ENCODE data around the gene SEPTIN12. TPM values are rescaled to one million over a fixed set of nuclear protein-coding genes. Genes with fewer than 3 reads are reported as not detected.
A peak's percentile ranks its signal among the peaks of the same experiment; 100 is the strongest.

SEPTIN12 gene
- total RNA-seq, 2 experiments from 2014 or later, result not detected

GRCh38 chr16:4747906-4748681 lies 40.1 kb downstream of the SEPTIN12 start:
- H3K36me3 ChIP-seq (ENCODE audit: insufficient read depth, low read length), result peaks cover 23% of the 10 kb centered on the region
- POLR2A ChIA-PET, result interaction anchor here (0.6 kb wide), 1 partner anchor 13 kb away, joined by 4 read pairs; no protein-coding TSS in a partner anchor
- CTCF ChIA-PET, result interaction anchor here (0.6 kb wide), 1 partner anchor 868 kb away, joined by 3 read pairs; no protein-coding TSS in a partner anchor
- H3K4me3 Mint-ChIP-seq, result no peak overlapping the region
- DNase-seq (no peak), ATAC-seq (ENCODE audit: poor library complexity) (no peak)
- H3K4me1 Mint-ChIP-seq (ENCODE audit: low read depth), result peaks cover 6% of the 10 kb centered on the region
- intact Hi-C loops (cut with DNase I, micrococcal nuclease), result no loop called here
- H3K9me3 ChIP-seq (ENCODE audit: control insufficient read depth in 1 of 2, insufficient read depth in 1 of 2, low read length in 2 of 2), result no peaks in the 10 kb centered on the region
- H3K27me3 ChIP-seq (ENCODE audit: control insufficient read depth in 1 of 2, insufficient read depth in 2 of 2, low read length in 2 of 2), result no peaks in the 10 kb centered on the region
- TF ChIP-seq CTCF (IDR thresholded peaks at IDR 0.05), result no peak
- no peaks in the 10 kb centered on the region for H3K9me3 Mint-ChIP-seq
- H3K27me3 Mint-ChIP-seq, result no peaks in the 10 kb centered on the region
- H3K27ac Mint-ChIP-seq, result peak overlapping the region; percentile 27
- H3K36me3 Mint-ChIP-seq (ENCODE audit: low read depth), result peaks cover 14% of the 10 kb centered on the region
- no peak overlapping the region for H3K4me3 ChIP-seq (ENCODE audit: low read length)
- peak overlapping the region in 1 of 2 donors; percentile 25 for H3K27ac ChIP-seq (ENCODE audit: low read depth in 1 of 2, low read length in 2 of 2)
- peaks cover 22% of the 10 kb centered on the region for H3K4me1 ChIP-seq (ENCODE audit: insufficient read depth, low read length)

DNA sequence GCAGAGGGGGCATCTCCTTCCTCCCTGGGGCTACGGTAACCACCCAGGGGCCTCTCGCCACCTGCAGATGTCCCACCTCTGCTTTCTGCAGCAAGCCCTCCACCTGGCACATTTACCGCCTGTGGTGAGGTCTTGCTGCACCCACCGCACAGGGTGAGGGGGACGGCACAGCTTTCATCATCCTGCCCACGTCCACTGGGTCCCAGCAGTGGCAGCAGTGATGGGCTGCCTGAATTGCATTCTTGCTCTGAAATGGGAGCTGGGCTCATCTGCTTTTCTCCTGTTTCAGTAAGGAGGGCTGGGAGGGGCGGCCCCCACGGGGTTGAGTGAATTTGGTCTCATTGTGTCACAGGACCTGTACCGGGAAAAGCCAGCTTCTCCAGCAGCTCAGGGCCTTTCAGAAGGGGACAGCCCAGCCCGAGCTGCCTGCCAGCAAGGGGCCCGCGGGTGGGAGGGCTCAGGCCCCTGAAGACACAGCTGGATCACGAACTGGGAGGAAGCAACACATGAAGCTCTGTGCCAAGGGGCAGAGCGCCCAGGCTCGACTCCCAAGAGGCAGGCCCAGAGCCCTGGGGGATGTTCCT lies 41.1 kb downstream of the SEPTIN12 start:
- peaks cover 24% of the 10 kb centered on the region for H3K4me1 ChIP-seq (ENCODE audit: insufficient read depth, low read length)
- ATAC-seq (ENCODE audit: poor library complexity), result no peak
- H3K4me3 ChIP-seq (ENCODE audit: low read length), result no peak overlapping the region
- intact Hi-C loops (cut with DNase I, micrococcal nuclease), result no loop called here
- H3K9me3 ChIP-seq (ENCODE audit: control insufficient read depth in 1 of 2, insufficient read depth in 1 of 2, low read length in 2 of 2), result no peaks in the 10 kb centered on the region
- ChIA-PET POLR2A (no interaction called here), CTCF (no interaction called here)
- H3K27ac ChIP-seq (ENCODE audit: low read depth in 1 of 2, low read length in 2 of 2), result no peak overlapping the region
- H3K27me3 ChIP-seq (ENCODE audit: control insufficient read depth in 1 of 2, insufficient read depth in 2 of 2, low read length in 2 of 2), result no peaks in the 10 kb centered on the region
- Mint-ChIP-seq H3K36me3 (ENCODE audit: low read depth) (peaks cover 9% of the 10 kb centered on the region), H3K4me3 (no peak overlapping the region), H3K27ac (no peak overlapping the region), H3K4me1 (ENCODE audit: low read depth) (peaks cover 8% of the 10 kb centered on the region), H3K9me3 (no peaks in the 10 kb centered on the region), H3K27me3 (no peaks in the 10 kb centered on the region)
- DNase-seq, result no peak
- no peak for TF ChIP-seq CTCF (IDR thresholded peaks at IDR 0.05)
- peaks cover 13% of the 10 kb centered on the region for H3K36me3 ChIP-seq (ENCODE audit: insufficient read depth, low read length)

GRCh38 chr16:4746215-4746614 lies 41.9 kb downstream of the SEPTIN12 start:
- H3K36me3 ChIP-seq (ENCODE audit: insufficient read depth, low read length), result peaks cover 6% of the 10 kb centered on the region
- H3K9me3 Mint-ChIP-seq, result no peaks in the 10 kb centered on the region
- ChIA-PET POLR2A (no interaction called here), CTCF (no interaction called here)
- H3K9me3 ChIP-seq (ENCODE audit: control insufficient read depth in 1 of 2, insufficient read depth in 1 of 2, low read length in 2 of 2), result no peaks in the 10 kb centered on the region
- peaks cover 24% of the 10 kb centered on the region for H3K4me1 ChIP-seq (ENCODE audit: insufficient read depth, low read length)
- peaks cover 5% of the 10 kb centered on the region for H3K36me3 Mint-ChIP-seq (ENCODE audit: low read depth)
- H3K27me3 ChIP-seq (ENCODE audit: control insufficient read depth in 1 of 2, insufficient read depth in 2 of 2, low read length in 2 of 2), result no peaks in the 10 kb centered on the region
- no peaks in the 10 kb centered on the region for H3K27me3 Mint-ChIP-seq
- peaks cover 8% of the 10 kb centered on the region for H3K4me1 Mint-ChIP-seq (ENCODE audit: low read depth)
- no peak overlapping the region for H3K4me3 Mint-ChIP-seq
- TF ChIP-seq CTCF (IDR thresholded peaks at IDR 0.05), result no peak
- no peak overlapping the region for H3K4me3 ChIP-seq (ENCODE audit: low read length)
- intact Hi-C loops (cut with DNase I, micrococcal nuclease), result no loop called here
- no peak overlapping the region for H3K27ac Mint-ChIP-seq
- no peak overlapping the region for H3K27ac ChIP-seq (ENCODE audit: low read depth in 1 of 2, low read length in 2 of 2)
- no peak for DNase-seq
- ATAC-seq (ENCODE audit: poor library complexity), result no peak
